Iris pigment epithelial cell (primary cell): Measurements from ENCODE around the gene EML2.
A peak's percentile ranks its signal among the peaks of the same experiment; 100 is the strongest.
"Not testable (repeated sequence)": the region's sequence is repeated elsewhere in the genome, so short reads cannot be mapped to it uniquely, and the experiment has no call there.

ENCODE experiments used
- DNase-seq: peaks from one replicate; pipeline ENCODE4 v3.0.0-alpha.2; 2011; ENCODE audit warnings: low read depth

EML2 gene

GRCh38 chr19:45615056-45615455 lies 24.1 kb downstream of the EML2 start:
- not testable (repeated sequence) for DNase-seq

DNA sequence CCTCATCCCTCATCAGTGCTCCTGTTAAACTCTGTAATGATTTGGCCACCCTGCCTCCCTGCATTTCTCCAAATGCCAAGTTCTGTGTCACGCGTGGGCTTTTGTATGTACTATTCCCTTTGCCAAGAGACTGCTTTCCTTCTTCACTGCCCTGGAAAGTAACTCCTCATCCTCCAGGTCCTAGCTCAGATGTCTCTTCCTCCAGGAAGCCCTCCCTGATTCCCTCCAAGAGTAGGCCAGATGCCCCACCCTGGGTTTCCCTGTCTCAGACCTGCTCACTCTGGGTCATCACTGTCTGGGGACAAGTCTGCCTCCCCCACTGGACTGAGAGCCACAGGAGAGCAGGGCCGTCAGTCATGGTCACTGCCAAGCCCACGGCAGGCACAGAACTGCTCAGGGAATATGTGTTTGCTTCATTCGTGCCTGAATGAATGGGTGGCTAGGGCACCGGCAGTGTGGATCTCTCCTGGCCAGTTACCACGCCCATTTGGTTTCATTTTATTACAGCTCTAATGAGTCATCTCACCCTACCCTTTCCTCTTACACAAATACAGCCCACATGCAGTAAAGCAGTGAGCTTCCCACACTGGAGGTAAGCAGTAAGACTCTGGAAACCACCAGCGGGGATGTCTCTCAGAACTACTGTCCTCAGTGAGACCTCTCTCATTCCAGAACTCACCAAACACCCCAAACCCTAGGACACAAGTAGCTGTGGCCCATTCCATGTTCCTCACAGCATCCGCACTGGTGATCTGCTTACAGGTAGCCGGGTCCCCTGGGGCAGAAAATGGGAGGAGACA lies 25.1 kb downstream of the EML2 start:
- DNase-seq: peak; percentile 96

- no peak for DNase-seq
Measured at GRCh38 chr19:45608948-45609347, 30.2 kb downstream of the EML2 start.

GRCh38 chr19:45607071-45608029 lies 31.8 kb downstream of the EML2 start:
- peak; percentile 47 for DNase-seq

DNA sequence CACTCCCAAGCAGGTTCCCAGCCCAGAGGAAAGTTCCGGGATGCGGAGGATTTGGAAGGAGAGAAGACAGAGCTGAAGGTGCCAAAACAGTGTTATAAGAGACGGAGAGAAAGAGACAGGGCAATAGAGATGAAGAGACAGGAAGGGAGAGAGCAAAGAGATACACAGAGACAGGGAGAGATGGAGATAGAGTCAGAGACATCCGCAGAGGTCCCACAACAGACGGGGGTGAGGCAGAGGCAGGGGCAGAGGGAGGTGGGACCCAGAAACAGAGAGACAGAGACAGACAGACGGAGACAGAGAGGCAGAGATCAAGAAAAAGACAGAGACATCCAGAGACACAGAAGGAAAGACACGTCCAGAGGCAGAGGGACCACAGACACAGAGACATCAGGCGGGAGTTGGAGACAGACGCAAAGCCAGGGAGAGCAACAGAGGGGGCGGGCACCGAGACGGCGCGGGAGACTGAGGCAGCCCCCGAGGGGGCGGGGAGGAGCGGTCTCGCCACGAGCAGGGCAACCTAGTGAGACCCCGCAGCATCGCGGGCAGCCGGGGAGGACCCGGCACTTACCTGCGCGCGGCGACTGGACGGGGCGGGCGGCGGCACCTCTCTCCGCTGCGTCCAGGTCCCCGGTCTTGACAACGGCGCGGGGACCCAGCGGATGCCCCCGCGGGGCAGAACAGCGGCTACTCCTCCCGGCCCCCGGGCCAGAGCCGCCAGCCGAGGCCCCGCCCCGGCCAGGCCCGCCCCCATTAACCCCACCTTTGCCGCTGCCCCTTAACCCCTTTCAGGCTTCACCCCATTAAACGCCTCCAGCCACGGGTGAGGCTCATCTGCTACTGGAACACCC lies 37.4 kb downstream of the EML2 start, which contains the start of gene GPR4:
Gene GPR4 (minus strand): TSS at position 689 of the 851 bp plus-strand sequence. CDS start 10,346 bp downstream, outside the sequence.
- DNase-seq: no peak

DNA sequence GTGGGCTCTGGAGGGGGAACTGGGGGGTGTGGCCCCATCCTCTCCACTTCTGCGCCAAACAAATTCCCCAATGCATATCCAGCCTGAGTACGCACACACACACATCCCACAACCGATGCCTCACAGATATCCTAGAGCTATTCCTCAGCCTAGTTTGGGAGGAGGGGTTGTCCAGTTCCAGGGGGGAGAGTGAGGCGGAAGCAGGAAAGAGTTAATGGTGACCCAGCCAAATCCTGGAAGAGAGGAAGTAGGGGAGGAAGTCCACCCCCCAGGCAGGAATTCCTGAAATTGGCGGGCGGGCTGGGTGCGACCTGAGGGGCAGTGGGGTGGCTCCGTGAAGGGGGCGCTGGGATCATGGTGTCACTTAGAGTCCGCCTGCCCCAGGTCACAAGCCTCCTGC lies 38.1 kb downstream of the EML2 start:
- no peak for DNase-seq

GRCh38 chr19:45600340-45600885 lies 38.8 kb downstream of the EML2 start:
- DNase-seq: no peak

GRCh38 chr19:45599286-45599685 lies 39.9 kb downstream of the EML2 start:
- no peak for DNase-seq

- DNase-seq: no peak
Measured at GRCh38 chr19:45598267-45599001, 40.8 kb downstream of the EML2 start.

GRCh38 chr19:45597425-45598111 lies 41.6 kb downstream of the EML2 start:
- no peak for DNase-seq

- DNase-seq: no peak
Measured at GRCh38 chr19:45595814-45596213, 43.4 kb downstream of the EML2 start.

DNA sequence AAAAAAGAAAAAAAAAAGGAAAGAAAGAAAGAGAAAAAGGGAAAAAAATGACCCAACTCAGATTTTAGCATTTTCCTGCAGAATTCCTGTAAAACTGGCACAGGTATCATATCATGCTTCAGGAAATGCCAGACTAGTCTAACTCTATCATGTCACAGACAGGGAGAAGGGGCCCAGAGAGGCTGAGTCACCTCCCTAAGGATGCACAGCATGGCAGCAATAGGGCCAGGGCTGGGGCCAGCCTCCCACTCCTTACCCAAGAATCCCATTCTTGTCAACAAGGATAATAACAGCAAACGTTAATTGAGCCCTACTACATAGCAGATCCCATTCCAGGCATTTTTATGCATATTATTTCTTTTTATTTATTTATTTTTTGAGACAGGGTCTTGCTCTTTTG lies 45.7 kb downstream of the EML2 start:
- no peak for DNase-seq

- DNase-seq: no peak
Measured at GRCh38 chr19:45592366-45592765, 46.8 kb downstream of the EML2 start.

- no peak for DNase-seq
Measured at GRCh38 chr19:45591638-45592005, 47.6 kb downstream of the EML2 start.

- DNase-seq: peak; percentile 44
Measured at GRCh38 chr19:45591004-45591637, 48.1 kb downstream of the EML2 start.

- DNase-seq: no peak
Measured at GRCh38 chr19:45590300-45591003, 48.7 kb downstream of the EML2 start.

DNA sequence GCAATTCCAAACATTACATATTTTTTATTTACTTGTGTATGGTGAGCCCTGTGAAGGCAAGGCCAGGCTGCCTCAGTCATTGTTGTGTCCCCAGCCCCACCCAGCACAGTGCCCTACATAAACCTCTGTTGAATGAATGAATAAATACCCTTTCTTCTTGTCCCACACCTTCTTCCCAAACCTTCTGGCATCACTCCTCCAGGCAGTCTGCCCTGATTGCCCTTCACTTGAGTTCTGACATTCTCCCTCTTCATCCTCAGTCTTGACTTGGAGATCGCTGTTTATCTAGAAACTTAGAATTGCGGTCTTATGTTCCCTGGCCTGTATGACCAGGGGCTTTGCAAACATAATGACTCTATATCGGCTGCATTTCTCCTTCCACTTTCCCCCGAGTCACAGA lies 49.4 kb downstream of the EML2 start:
- DNase-seq: no peak

DNA sequence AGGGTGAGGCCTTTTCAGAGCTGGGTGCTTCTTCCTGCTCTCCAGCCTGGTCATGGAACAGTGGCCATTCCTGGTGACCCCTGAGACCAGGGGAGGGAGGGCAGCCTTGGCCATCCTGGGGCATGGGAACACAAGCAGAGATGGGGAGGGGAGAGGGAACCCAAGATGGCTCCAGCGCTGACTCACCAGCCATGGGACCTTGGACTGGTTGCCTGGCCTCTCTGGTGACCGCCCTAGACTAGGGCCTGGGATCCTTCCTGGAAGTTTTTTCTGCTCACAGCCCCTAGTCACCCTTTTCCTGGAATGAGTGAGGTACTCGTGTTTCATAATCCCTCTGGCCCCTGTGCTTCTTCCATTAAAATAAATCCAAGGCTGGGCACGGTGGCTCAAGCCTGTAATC lies 51.3 kb downstream of the EML2 start:
- no peak for DNase-seq

DNA sequence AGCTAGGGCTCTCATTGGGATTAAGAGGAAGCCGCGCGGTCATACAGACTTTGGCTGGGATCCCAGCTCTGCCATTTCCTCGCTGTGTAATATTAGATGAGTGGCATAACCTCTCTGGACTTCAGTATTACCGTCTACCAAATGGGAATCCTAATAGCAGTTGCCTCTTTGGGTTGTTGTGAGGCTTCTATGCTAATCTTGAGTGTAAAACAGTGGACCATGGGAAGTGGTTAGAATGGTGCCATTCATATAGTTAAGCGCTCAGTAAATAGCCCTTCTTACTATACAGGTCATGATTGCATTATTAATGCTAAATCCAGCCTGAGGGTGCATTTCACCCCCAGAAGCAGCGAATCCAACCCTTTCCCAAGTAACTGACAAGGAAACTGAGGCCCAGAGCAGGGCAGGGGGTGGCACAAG lies 54.0 kb downstream of the EML2 start:
- no peak for DNase-seq
